ENCODE data around the gene ELF1. TPM values are rescaled to one million over a fixed set of nuclear protein-coding genes. Genes with fewer than 3 reads are reported as not detected.
"Not testable (repeated sequence)": the region's sequence is repeated elsewhere in the genome, so short reads cannot be mapped to it uniquely, and the experiment has no call there.

The ELF1 gene
- total RNA-seq, 1 experiment from 2014 or later: 31.1 TPM

GRCh38 chr13:40946485-40946884 lies 72.6 kb downstream of the ELF1 start:
- no peak for DNase-seq (ENCODE audit: low read depth)

GRCh38 chr13:40943073-40943472 lies 76.0 kb downstream of the ELF1 start:
- no peak for DNase-seq (ENCODE audit: low read depth)

- DNase-seq (ENCODE audit: low read depth): no peak
These were observed 77.5 kb downstream of the ELF1 start for GRCh38 chr13:40941581-40941980.

- no peak for DNase-seq (ENCODE audit: low read depth)
These were observed 78.3 kb downstream of the ELF1 start for GRCh38 chr13:40940841-40941240.

DNA sequence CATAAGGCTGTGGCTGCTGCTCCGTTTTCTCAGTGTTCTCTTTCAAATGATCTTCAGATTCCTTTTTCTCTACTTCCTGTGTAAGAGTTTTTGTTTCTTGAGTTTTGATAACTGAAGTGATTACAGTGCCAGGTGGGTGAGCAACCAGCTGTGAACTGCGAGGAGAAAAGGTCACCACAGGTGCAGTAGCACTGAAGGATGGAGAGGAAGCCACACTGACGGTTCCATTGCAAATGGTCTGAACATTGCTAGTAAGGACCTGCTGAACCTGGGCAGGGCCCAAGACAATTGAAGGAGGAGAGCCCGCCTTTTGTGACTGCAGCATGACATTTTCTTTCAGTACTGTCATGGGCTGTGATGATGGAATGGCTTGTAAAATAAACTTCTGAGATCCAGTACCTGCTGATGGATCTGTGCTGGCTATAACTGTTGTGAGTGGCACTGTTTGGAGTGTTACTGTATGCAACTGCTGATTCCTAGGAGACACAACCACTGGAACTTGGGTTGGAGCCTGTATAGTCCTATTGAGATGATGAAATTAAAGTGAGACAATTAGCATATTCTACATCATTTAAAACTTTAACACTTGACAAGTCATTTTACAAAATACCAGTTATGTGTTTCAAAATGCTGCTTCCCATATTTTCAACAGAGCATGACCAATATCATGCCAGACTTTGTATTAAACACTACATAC lies 85.5 kb downstream of the ELF1 start:
- no peak for DNase-seq (ENCODE audit: low read depth)

- no peak for DNase-seq (ENCODE audit: low read depth)
These were observed 86.9 kb downstream of the ELF1 start for GRCh38 chr13:40932252-40932651.

DNA sequence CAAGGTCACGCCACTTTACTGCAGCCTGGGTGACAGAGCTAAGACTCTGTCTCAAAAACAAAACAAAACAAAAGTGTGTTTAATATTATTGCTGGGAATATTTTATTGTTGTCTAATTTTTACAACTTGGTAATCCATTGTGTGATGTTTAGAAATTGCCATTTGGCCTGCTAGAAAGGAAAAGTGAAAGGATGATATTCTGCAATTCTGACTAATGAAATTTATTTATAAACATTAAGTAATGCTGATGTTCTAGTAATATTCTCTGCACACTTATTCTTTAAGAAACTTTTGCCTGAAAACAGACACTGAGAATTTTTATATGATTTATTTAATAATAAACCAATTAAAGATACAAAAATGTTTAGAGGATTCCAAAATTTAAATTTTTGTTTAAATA lies 87.4 kb downstream of the ELF1 start:
- DNase-seq (ENCODE audit: low read depth): no peak

DNA sequence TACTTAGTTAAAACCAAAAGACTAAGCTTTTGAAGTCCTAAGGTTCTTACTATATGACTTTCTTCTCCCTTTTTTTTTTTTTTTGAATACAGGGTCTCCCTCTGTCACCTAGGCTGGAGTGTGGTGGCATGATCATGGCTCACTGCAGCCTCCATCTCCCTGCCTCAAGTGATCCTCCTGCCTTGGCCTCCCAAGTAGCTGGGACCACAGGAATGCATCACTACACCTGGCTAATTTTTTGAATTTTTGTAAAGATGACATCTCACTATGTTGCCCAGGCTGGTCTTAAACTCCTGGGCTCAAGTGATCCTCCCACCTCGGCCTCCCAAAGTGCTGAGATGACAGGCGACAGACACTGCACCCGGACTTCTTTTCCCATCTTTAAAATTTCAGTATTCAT lies 89.2 kb downstream of the ELF1 start:
- not testable (repeated sequence) for DNase-seq (ENCODE audit: low read depth)

DNA sequence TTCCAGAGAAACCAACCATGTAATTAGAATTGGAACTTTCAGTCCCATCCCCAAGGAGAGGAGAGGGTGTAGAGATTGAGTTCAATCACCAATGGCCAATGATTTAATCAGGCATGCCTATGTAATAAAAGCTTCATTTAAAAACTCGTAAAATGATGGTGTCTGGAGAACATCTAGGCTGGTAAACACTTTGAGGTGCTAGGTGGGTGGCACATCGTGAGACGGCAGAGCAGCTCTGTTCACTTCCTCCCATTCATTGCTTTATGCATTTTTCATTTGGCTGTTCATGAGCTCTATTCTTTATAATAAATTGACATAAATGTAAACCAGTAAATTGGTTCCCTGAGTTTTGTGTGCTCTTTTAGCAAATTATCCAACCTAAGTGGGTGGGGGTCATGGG lies 90.1 kb downstream of the ELF1 start:
- DNase-seq (ENCODE audit: low read depth): no peak

DNA sequence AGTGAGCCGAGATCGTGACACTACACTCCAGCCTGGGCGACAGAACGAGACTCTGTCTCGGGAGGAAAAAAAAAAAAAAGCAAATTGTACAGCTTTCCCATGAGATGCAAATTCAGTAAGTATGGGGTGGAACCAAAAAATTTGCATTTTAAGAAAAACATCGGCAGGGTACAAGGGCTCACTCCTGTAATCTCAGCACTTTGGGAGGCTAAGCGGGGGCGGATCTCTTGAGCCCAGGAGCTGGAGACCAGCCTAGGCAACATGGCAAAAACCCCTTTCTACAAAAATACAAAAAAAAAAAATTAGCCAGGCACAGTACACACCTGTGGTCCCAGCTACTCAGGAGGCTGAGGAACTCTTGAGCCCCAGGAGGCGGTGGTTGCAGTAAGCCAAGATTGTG lies 91.2 kb downstream of the ELF1 start:
- DNase-seq (ENCODE audit: low read depth): no peak

DNA sequence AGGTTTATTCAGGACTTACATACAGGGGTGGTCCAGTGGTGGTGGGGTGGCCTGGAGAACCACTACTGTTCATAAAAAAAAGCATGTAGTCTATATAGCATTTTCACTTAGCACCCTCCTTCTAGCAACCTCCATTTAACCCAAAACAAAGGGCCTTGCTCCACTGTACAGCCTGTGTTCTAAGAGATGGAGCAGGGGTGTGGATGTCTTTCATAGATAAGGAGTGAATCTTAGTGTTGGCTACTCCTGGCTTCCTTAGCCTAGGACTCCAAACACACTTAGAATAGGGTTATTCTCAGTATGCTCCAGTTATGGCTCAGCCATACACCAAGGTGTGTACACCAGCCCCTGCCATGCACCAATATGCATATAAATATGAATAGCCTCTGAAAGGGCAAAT lies 95.2 kb downstream of the ELF1 start:
- no peak for DNase-seq (ENCODE audit: low read depth)

- no peak for DNase-seq (ENCODE audit: low read depth)
These were observed 96.6 kb downstream of the ELF1 start for GRCh38 chr13:40922437-40923040.

DNA sequence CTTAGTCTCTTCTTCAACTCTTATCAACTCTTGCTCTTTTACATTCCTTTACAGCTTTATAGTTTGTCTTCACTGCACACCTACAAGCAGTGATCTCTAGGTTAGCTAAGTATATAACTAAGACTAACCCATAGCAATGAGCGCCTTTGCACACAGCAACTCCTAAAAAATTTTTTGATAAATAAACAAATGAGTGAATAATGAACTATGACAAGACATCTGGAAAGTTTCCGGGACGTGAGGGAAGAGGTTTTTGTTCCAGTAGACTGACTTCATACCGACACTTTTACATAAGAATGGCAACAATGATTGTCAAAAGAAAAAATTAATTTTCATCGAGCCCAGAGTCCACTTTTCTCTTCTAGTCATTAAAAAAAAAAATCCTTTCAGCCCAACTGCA lies 98.3 kb downstream of the ELF1 start:
- DNase-seq (ENCODE audit: low read depth): no peak

- not testable (repeated sequence) for DNase-seq (ENCODE audit: low read depth)
These were observed 99.2 kb downstream of the ELF1 start for GRCh38 chr13:40919901-40920300.

DNA sequence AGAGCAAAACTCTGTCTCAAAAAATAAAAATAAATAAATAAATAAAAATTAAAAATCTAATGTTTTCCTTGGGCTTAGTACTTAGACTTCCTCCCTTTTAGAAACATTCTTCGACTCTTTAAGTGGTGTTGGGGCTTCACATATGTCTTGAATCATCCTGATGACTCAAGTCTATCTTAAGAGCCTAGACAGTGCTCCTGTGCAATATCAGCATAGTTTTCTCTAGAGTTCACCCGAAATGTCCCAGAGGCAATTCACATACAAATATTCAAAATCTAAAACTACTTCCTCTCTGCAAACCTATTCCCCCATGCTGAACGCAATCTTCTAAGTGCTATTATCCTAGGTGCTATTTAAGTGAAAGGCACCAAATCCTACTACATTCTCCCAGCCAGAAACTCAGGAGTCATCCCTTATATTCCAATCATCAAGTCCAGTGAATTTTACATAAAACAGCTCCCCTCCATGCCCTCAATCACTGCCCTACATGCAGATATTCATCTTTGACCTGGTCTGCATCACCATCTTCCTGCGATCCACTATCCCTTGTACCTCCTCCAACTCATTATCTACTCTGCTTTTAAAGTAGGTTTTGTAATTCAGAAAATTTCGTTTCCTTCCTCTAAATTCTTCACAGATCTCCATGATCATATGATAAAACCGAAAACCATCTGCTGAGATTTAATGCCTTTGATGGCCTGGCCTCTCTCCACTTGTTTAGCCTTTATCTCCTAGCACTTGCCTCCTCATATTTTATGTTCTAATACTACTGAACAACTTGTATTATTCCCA lies 102.7 kb downstream of the ELF1 start:
- DNase-seq (ENCODE audit: low read depth): no peak

DNA sequence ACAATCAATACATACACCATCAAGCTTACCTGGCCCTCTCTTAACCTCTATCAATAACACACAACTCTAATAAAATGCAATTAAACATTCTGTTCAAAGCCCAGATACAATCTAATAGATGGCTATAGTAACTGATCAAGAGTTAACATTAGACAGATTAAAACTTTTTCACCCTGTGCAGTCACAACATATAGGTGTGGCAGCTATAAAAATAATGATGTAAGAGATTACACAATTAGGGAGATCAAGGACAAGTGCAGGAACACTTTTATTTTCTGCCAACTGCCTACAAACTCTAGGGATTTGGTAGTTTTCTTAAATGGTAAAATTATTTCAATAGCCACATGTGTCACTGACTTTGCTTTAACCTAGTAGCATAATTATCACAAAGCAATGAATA lies 104.3 kb downstream of the ELF1 start:
- DNase-seq (ENCODE audit: low read depth): not testable (repeated sequence)

- DNase-seq (ENCODE audit: low read depth): no peak
These were observed 107.8 kb downstream of the ELF1 start for GRCh38 chr13:40911341-40911740.

DNA sequence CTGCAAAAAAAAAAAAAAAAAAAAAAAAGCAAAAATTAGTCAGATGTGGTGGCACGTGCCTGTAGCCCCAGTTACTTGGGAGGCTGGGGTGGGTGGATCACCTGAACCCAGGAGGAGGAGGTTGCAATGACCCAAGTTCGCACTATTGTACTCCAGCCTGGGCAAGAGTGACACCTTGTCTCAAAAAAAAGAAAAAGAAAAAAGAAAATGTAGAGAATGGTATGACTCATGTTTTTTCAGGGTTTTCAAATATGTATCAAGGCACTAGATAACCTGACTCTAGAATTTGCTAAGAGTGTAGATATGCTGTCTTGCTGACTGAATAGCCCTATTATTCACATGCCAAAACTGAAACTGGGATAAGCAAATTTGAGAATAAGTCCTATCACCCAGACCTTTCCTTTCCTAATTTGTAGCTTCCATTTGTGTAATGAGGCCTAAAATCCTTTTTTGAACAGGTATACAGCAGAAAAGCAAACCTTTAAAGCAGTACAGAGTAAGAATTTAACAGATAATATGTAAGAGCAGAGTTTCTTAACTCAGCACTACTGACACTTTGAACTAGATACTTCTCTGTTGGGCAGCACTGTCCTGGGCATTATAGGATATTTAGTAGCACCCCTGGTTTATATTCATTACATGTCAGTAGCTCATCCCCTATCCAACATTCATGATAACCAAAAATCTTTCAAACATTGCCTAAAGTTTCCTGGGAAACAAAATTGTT lies 108.6 kb downstream of the ELF1 start:
- no peak for DNase-seq (ENCODE audit: low read depth)

DNA sequence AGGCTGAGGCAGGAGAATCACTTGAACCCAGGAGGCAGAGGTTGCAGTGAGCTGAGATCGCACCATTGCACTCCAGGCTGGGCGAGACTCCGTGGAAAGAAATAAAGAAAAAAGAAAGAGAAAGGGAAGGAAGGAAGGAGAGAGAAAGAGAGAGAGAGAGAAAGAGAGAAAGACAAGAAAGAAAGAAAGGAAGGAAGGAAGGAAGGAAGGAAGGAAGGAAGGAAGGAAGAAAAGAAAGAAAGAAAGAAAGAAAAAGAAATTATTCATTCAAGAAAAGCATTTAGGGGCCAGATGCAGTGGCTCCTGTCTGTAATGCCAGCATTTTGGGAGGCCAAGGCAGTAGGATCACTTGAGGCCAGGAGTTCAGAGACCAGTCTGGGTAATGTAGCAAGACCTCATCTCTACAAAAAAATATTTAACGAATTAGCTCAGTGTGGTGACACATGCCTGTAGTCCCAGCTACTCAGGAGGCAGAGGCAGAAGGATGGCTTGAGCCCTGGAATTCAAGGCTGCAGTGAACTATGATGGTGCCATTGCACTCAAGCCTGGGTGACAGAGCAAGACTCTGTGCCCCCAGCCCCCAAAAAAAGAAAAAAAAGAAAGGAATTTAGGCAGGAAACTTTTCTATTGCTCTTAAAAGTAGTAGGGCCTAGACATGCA lies 109.4 kb downstream of the ELF1 start:
- DNase-seq (ENCODE audit: low read depth): not testable (repeated sequence)

- DNase-seq (ENCODE audit: low read depth): no peak
These were observed 110.6 kb downstream of the ELF1 start for GRCh38 chr13:40908546-40908945.

DNA sequence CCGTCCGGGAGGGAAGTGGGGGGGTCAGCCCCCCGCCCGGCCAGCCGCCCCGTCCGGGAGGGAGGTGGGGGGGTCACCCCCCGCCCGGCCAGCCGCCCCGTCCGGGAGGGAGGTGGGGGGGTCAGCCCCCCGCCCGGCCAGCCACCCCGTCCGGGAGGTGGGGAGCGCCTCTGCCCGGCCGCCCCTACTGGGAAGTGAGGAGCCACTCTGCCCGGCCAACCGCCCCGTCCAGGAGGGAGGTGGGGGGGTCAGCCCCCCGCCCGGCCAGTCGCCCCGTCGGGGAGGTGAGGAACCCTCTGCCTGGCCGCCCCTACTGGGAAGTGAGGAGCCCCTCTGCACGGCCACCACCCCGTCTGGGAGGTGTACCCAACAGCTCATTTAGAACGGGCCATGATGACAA lies 118.1 kb downstream of the ELF1 start:
- DNase-seq (ENCODE audit: low read depth): not testable (repeated sequence)
